Neural progenitor cell (in vitro differentiated cells): ENCODE data around the gene HLF. TPM values are rescaled to one million over a fixed set of nuclear protein-coding genes. Genes with fewer than 3 reads are reported as not detected.

ENCODE experiments used
- DNase-seq: peaks from one replicate; pipeline ENCODE4 v3.0.0-alpha.2; 2016; ENCODE audit warnings: low spot score
- H2AFZ ChIP-seq: fragments of 200-600 bp; sonication (generic); replicated peaks from 2 replicates; pipeline ENCODE4 v1.6.1; 2016; ENCODE audit warnings: antibody characterized with exemption
- H3F3A ChIP-seq: fragments of 200-600 bp; sonication (generic); 2 replicates; pipeline ENCODE4 v1.6.1; 2016; ENCODE audit warnings: antibody characterized with exemption, low read depth
- H3K27ac ChIP-seq: fragments of 200-600 bp; sonication (generic); 2 replicates; pipeline ENCODE4 v1.5.1; 2016; ENCODE audit warnings: mild to moderate bottlenecking
- H3K27me3 ChIP-seq: fragments of 200-600 bp; sonication (generic); 2 replicates; pipeline ENCODE4 v1.6.1; 2016; ENCODE audit warnings: mild to moderate bottlenecking, moderate library complexity
- H3K36me3 ChIP-seq: fragments of 200-600 bp; sonication (generic); 2 replicates; pipeline ENCODE4 v1.5.1; 2016
- H3K4me1 ChIP-seq: fragments of 200-600 bp; sonication (generic); 2 replicates; pipeline ENCODE4 v1.6.1; 2016; ENCODE audit warnings: mixed run types
- H3K4me2 ChIP-seq: fragments of 200-600 bp; sonication (generic); 2 replicates; pipeline ENCODE4 v1.6.1; 2016
- H3K4me3 ChIP-seq: fragments of 200-600 bp; sonication (generic); 2 replicates; pipeline ENCODE4 v1.5.1; 2016
- H3K79me2 ChIP-seq: fragments of 200-600 bp; sonication (generic); 2 replicates; pipeline ENCODE4 v1.6.1; 2016; ENCODE audit warnings: low read depth
- H3K9ac ChIP-seq: fragments of 200-600 bp; sonication (generic); 2 replicates; pipeline ENCODE4 v1.6.1; 2016
- H3K9me3 ChIP-seq: fragments of 200-600 bp; sonication (generic); 2 replicates; pipeline ENCODE4 v1.5.1; 2016; ENCODE audit warnings: low read depth
- H4K20me1 ChIP-seq: fragments of 200-600 bp; sonication (generic); 2 replicates; pipeline ENCODE4 v1.6.1; 2016; ENCODE audit warnings: low read depth
- H3K27ac Mint-ChIP-seq: 3 replicates; pipeline ENCODE4 v1.8.0; 2021; ENCODE audit warnings: mixed read lengths
- H3K27me3 Mint-ChIP-seq: 2 replicates; pipeline ENCODE4 v1.8.0; 2022; ENCODE audit warnings: low read depth, mild to moderate bottlenecking, inconsistent platforms, moderate library complexity, mixed read lengths; ENCODE audit not compliant: insufficient read depth
- H3K36me3 Mint-ChIP-seq: 3 replicates; pipeline ENCODE4 v1.8.0; 2021; ENCODE audit warnings: mixed read lengths
- H3K4me1 Mint-ChIP-seq: 3 replicates; pipeline ENCODE4 v1.8.0; 2021; ENCODE audit warnings: mixed read lengths
- H3K4me3 Mint-ChIP-seq: 3 replicates; pipeline ENCODE4 v1.8.0; 2021; ENCODE audit warnings: mild to moderate bottlenecking, moderate library complexity, mixed read lengths
- H3K9me3 Mint-ChIP-seq: 3 replicates; pipeline ENCODE4 v1.8.0; 2020; ENCODE audit warnings: mixed read lengths
- CTCF ChIP-seq: fragments of 200-600 bp; sonication (generic); IDR thresholded peaks from 2 replicates; pipeline ENCODE4 v1.5.1; 2017; ENCODE audit warnings: antibody characterized with exemption, mild to moderate bottlenecking
- EZH2 ChIP-seq: fragments of 200-600 bp; sonication (generic); IDR thresholded peaks from 2 replicates; pipeline ENCODE4 v1.6.1; 2017; ENCODE audit warnings: antibody characterized with exemption, mild to moderate bottlenecking, moderate library complexity
- EZH2phosphoT487 ChIP-seq: fragments of 200-600 bp; sonication (generic); IDR thresholded peaks from 2 replicates; pipeline ENCODE4 v1.6.1; 2017; ENCODE audit warnings: antibody characterized with exemption
- total RNA-seq: library from RNA; depleted of rRNA; stranded (reverse); fragments of >200 nt; gene quantifications from 2 replicates; pipeline ENCODE4 v1.2.3, GENCODE V29; 2015; ENCODE audit warnings: low replicate concordance

Gene HLF
- total RNA-seq, 1 donor from 2014 or later = 0.11 TPM

GRCh38 chr17:55263569-55264277, 1.0 kb upstream of the HLF start:
- H3K36me3 ChIP-seq = no peaks in the 10 kb centered on the region
- H3K9me3 ChIP-seq = no peaks in the 10 kb centered on the region
- H2AFZ ChIP-seq = peak overlapping the region; percentile 35
- Mint-ChIP-seq H3K9me3 (no peaks in the 10 kb centered on the region), H3K4me1 (peaks cover 10% of the 10 kb centered on the region), H3K27ac (no peak overlapping the region), H3K4me3 (peak overlapping the region; percentile 81), H3K27me3 (peaks cover 45% of the 10 kb centered on the region), H3K36me3 (no peaks in the 10 kb centered on the region)
- peak; percentile 41 for DNase-seq
- TF ChIP-seq CTCF (no peak), EZH2phosphoT487 (peak; percentile 36), EZH2 (peak; percentile 64)
- H3K4me2 ChIP-seq = peak overlapping the region; percentile 88
- peaks cover 33% of the 10 kb centered on the region for H3K4me1 ChIP-seq
- H3K9ac ChIP-seq = no peak overlapping the region
- H3K4me3 ChIP-seq = peak overlapping the region; percentile 53
- no peak overlapping the region for H3K27ac ChIP-seq
- H3F3A ChIP-seq = peaks cover 16% of the 10 kb centered on the region
- peaks cover 6% of the 10 kb centered on the region for H4K20me1 ChIP-seq
- peaks cover 81% of the 10 kb centered on the region for H3K27me3 ChIP-seq
- H3K79me2 ChIP-seq = no peaks in the 10 kb centered on the region

GRCh38 chr17:55264278-55264644, 499 bp upstream of the HLF start:
- TF ChIP-seq EZH2 (peak; percentile 41), EZH2phosphoT487 (no peak), CTCF (no peak)
- H3F3A ChIP-seq = peaks cover 16% of the 10 kb centered on the region
- DNase-seq = peak; percentile 40
- H4K20me1 ChIP-seq = peaks cover 6% of the 10 kb centered on the region
- no peak overlapping the region for H3K27ac ChIP-seq
- Mint-ChIP-seq H3K4me3 (peak overlapping the region; percentile 81), H3K9me3 (no peaks in the 10 kb centered on the region), H3K36me3 (no peaks in the 10 kb centered on the region), H3K4me1 (peaks cover 10% of the 10 kb centered on the region), H3K27ac (no peak overlapping the region), H3K27me3 (peaks cover 45% of the 10 kb centered on the region)
- H3K9ac ChIP-seq = no peak overlapping the region
- peak overlapping the region; percentile 53 for H3K4me3 ChIP-seq
- peak overlapping the region; percentile 5 for H2AFZ ChIP-seq
- H3K79me2 ChIP-seq = no peaks in the 10 kb centered on the region
- peak overlapping the region; percentile 88 for H3K4me2 ChIP-seq
- no peaks in the 10 kb centered on the region for H3K9me3 ChIP-seq
- peaks cover 86% of the 10 kb centered on the region for H3K27me3 ChIP-seq
- H3K4me1 ChIP-seq = peaks cover 33% of the 10 kb centered on the region
- no peaks in the 10 kb centered on the region for H3K36me3 ChIP-seq

- Mint-ChIP-seq H3K9me3 (no peaks in the 10 kb centered on the region), H3K4me1 (peaks cover 10% of the 10 kb centered on the region), H3K27me3 (peaks cover 45% of the 10 kb centered on the region), H3K27ac (no peak overlapping the region), H3K4me3 (peak overlapping the region; percentile 78), H3K36me3 (no peaks in the 10 kb centered on the region)
- Histone ChIP-seq H2AFZ (peak overlapping the region; percentile 36), H3K4me1 (peaks cover 26% of the 10 kb centered on the region), H3K4me3 (peak overlapping the region; percentile 53), H3K9ac (no peak overlapping the region), H3K27ac (no peak overlapping the region), H4K20me1 (peaks cover 6% of the 10 kb centered on the region), H3K79me2 (no peaks in the 10 kb centered on the region), H3K4me2 (peak overlapping the region; percentile 88), H3F3A (peaks cover 16% of the 10 kb centered on the region), H3K9me3 (no peaks in the 10 kb centered on the region), H3K36me3 (no peaks in the 10 kb centered on the region), H3K27me3 (peaks cover 94% of the 10 kb centered on the region)
- TF ChIP-seq EZH2phosphoT487 (peak; percentile 84), EZH2 (peak; percentile 94), CTCF (no peak)
- DNase-seq = peak; percentile 41
Measured at GRCh38 chr17:55265311-55266021, 706 bp downstream of the HLF start.
